GM19452 (cell line): ENCODE data around the gene CYP1B1.

Experiments used
- ATAC-seq: cut with Tn5 transposase; IDR thresholded peaks from one replicate; pipeline ENCODE4 v1.9.1; 2021; ENCODE audit not compliant: unreplicated experiment

CYP1B1 gene

DNA sequence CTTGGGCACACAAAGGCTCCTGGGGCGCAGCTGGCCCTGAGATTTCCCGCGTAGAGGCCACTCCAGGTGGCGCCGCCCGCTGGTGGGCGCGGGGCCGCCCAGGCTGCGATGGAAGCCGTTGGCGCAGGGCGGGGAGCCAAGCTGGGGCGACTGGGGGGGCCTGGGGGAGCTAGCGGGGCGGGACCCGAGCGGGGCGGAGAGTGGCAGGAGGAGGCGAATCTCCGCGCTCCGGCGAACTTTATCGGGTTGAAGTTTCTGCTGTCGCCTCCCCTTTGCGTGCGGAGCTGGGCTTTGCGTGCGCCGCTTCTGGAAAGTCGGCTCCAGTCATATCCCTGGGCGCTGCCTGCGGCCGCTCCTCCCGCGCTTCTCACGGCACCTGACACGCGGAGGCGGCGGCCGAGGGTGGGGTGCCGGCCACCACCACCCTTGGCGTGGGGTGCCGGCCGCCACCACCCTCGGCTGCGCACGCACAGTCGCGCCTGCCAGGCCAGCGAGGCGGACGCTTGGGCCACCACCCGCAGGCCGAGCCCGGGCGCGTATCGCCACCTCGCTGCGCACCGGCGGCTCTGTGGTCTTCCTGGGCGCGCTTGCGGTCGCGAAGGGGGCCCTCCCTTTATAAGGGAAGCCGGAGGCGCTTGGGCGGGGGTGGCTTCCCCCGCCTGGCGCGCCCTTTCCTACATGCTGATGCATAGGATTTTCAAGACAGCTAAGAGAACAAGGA, 919 bp upstream of the CYP1B1 start:
- ATAC-seq = peak; percentile 49

GRCh38 chr2:38076152-38076709, 280 bp upstream of the CYP1B1 start:
- ATAC-seq = peak; percentile 48

DNA sequence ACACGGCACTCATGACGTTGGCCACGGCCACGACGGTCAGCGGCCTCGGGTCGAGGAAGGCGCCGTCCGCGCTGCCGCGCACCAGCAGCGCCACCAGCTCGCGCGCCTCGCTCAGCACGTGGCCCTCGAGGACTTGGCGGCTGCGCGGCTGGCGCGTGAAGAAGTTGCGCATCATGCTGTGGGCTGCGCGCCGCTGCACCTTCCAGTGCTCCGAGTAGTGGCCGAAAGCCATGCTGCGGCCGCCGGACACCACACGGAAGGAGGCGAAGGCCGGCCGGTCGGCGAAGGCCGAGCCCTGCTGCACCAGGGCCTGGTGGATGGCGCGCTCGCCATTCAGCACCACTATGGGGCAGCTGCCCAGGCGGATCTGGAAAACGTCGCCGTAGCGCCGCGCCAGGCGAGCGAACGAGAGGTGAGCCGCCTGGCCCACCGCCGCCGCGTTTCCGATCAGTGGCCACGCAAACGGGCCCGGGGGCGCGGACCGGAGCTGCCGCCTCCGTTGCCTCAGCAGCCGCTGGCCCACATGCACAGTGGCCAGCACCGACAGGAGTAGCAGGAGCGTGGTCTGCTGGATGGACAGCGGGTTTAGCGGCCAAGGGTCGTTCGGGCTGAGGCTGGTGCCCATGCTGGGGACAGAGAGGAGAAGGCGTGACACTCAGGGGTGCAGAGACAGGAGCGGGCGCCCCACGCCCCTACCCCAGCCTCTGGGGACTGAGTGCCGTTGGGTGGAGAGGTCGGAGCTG, 1.0 kb downstream of the CYP1B1 start:
- ATAC-seq = no peak

GRCh38 chr2:38074058-38074763, 1.7 kb downstream of the CYP1B1 start:
- ATAC-seq = no peak

DNA sequence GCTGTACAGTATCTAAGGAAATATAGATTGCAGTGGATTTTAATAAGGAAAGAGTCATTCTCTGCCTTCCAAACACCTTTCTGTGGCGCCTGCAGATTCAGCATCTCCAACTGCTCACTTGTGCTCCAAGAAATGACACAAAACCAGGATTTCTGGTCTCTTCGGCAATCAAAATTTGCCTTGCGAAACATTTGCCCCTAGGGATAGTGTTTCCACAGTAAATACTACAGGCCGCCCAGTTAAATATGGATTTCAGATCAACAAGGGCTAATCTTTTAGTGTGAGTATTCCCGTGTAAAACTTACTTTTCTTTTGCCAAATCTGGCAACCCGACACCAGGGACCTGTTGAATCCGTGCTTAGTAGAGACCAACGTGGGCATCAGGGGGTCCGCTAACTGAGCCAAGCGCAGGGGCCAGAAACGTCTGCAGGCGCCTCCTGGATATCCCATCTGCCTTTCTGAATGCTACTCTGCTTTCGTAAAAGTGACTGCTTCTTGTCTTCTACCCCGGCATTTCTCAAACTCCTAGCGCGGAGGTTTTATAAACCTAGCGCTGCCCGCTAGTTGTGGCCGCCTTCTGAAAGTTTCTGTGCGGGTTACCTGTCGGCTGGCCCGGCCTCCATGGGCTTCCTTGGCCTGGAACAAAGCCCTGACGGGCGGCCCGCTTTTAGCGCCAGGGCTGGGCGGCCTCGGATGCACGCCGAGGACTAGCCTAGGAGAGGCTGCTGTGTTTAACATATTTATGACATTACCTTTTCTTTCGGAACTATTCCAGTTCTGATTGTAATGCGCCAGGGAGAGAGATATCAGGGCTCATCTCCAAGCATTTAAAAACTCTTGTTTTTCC, 2.5 kb downstream of the CYP1B1 start:
- no peak for ATAC-seq

DNA sequence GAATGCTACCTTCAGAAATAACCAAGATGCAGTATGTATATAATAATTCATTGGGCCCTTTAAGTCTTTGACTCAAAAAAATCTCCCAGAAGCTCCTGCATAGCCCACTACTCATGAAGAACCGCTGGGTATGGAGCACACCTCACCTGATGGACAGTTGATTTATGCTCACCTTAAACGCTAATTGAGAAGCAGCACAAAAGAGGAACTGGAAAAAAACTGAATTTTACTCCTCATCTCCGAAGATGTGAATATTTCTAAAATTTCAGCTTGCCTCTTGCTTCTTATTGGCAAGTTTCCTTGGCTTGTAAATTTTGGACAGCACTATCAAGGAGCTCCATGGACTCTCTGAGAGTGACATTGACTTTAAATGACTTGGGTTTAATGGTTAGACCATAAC, 5.5 kb downstream of the CYP1B1 start:
- ATAC-seq = no peak

GRCh38 chr2:38068234-38068633, 7.7 kb downstream of the CYP1B1 start:
- ATAC-seq = no peak

GRCh38 chr2:38066421-38067115, 9.4 kb downstream of the CYP1B1 start:
- ATAC-seq = no peak

GRCh38 chr2:38065502-38066135, 10.3 kb downstream of the CYP1B1 start:
- ATAC-seq = no peak

DNA sequence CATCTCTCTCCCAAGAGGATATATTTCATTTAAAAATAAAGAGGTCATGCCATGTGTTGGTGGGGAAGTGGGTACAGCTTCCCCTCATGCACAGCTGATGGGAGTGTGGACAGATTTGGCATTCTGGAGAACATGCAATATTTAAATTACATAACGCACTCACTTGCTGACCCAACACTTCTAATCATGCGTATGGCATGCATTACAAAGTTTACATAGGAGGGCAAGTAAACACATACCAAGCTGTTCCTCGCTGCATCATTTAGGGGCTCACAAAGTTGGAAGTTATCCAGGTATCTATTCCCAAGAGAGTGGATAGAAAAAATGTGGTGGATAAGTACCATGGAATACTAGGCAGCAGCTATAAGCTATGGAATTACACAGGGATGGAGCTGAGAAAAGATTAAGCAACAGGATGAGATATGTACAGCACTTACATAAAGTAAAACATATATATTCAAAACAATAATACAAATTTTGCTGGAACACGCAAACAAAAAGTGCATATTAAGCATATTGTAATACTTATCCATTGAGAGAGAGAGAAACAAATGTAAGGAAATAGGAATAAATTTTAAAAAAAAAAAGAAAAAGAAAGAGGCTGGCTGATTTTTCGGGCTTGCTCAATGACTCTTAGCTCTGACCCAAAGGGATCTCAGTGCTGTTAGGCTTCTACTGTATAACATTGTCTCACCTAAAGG, 11.0 kb downstream of the CYP1B1 start:
- no peak for ATAC-seq

GRCh38 chr2:38060236-38061018, 15.5 kb downstream of the CYP1B1 start:
- ATAC-seq = no peak

GRCh38 chr2:38057651-38058410, 18.1 kb downstream of the CYP1B1 start:
- no peak for ATAC-seq

- ATAC-seq = no peak
Measured at GRCh38 chr2:38056216-38056615, 19.7 kb downstream of the CYP1B1 start.

DNA sequence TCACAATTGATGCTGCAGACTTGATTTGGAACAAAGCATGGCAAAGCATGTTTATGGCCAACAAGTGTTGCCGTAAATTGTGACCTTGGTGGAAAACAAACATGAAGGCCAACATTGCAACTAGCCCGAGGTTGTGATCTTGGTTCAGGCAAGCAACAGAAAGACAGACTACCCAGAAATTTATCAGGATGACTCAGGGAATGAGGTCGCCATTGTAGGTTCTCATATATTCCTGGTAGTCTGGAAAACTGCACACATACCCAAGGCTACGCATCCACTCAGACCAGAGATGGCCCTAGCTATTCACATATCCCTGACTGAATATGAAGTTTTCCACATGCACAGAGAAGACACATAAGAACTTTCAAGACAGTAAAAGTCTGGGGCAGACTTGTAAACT, 30.1 kb downstream of the CYP1B1 start:
- ATAC-seq = no peak

GRCh38 chr2:38039121-38039910, 36.6 kb downstream of the CYP1B1 start:
- ATAC-seq = no peak

GRCh38 chr2:38038682-38039081, 37.3 kb downstream of the CYP1B1 start:
- no peak for ATAC-seq
